DOHH2 (cell line): Measurements from ENCODE around the gene PARP3.

Experiments
- H3F3A ChIP-seq: fragments of 200-600 bp; sonication (generic), shearing (Covaris generic); 2 replicates; pipeline ENCODE4 v1.6.0; 2016; ENCODE audit warnings: antibody characterized with exemption, mild to moderate bottlenecking; ENCODE audit not compliant: control insufficient read depth, insufficient read depth
- H3K27ac ChIP-seq: fragments of 200-600 bp; sonication (generic); 2 replicates; pipeline ENCODE4 v1.5.1; 2014; ENCODE audit warnings: low read depth, mild to moderate bottlenecking, low read length, moderate library complexity
- H3K27me3 ChIP-seq: fragments of 200-600 bp; sonication (generic); 2 replicates; pipeline ENCODE4 v1.6.1; 2014; ENCODE audit warnings: mild to moderate bottlenecking, low read length, mixed read lengths; ENCODE audit not compliant: control insufficient read depth
- H3K36me3 ChIP-seq: fragments of 200-600 bp; sonication (generic); 2 replicates; pipeline ENCODE4 v1.6.1; 2014; ENCODE audit warnings: mild to moderate bottlenecking, low read length, moderate library complexity, mixed read lengths; ENCODE audit not compliant: control insufficient read depth
- H3K4me1 ChIP-seq: fragments of 200-600 bp; sonication (generic); 2 replicates; pipeline ENCODE4 v1.6.1; 2014; ENCODE audit warnings: mild to moderate bottlenecking, low read length, mixed read lengths; ENCODE audit not compliant: control insufficient read depth
- H3K4me2 ChIP-seq: fragments of 200-600 bp; sonication (generic); 2 replicates; pipeline ENCODE4 v1.6.0; 2014; ENCODE audit warnings: mild to moderate bottlenecking, low read length, moderate library complexity
- H3K4me3 ChIP-seq: fragments of 200-600 bp; sonication (generic); 2 replicates; pipeline ENCODE4 v1.5.1; 2014; ENCODE audit warnings: mild to moderate bottlenecking, low read length, mixed read lengths
- H3K79me2 ChIP-seq: fragments of 200-600 bp; sonication (generic); 2 replicates; pipeline ENCODE4 v1.6.1; 2014; ENCODE audit warnings: mild to moderate bottlenecking, low read length, mixed read lengths; ENCODE audit not compliant: control insufficient read depth
- H3K9me2 ChIP-seq: fragments of 200-600 bp; sonication (generic); replicated peaks from 2 replicates; pipeline ENCODE4 v1.6.1; 2014; ENCODE audit warnings: mild to moderate bottlenecking, low read length, mixed read lengths; ENCODE audit not compliant: control insufficient read depth
- H3K9me3 ChIP-seq: fragments of 200-600 bp; sonication (generic); 2 replicates; pipeline ENCODE4 v1.6.1; 2014; ENCODE audit warnings: antibody characterized with exemption, low read length, mixed read lengths; ENCODE audit not compliant: control insufficient read depth, insufficient read depth
- H4K20me1 ChIP-seq: fragments of 200-600 bp; sonication (generic); 2 replicates; pipeline ENCODE4 v1.6.0; 2014; ENCODE audit warnings: low read depth, mild to moderate bottlenecking, antibody characterized with exemption, low read length, moderate library complexity; ENCODE audit not compliant: control insufficient read depth, insufficient read depth
- EZH2phosphoT487 ChIP-seq: fragments of 200-600 bp; sonication (generic); IDR thresholded peaks from 2 replicates; pipeline ENCODE4 v1.6.1; 2017; ENCODE audit warnings: borderline replicate concordance, mild to moderate bottlenecking, antibody characterized with exemption, low read length, moderate library complexity, mixed read lengths
- TF ChIP-seq, protein P1 (sequence below): fragments of 200-600 bp; sonication (generic); IDR thresholded peaks from one replicate; pipeline ENCODE4 v1.5.1; 2014; ENCODE audit warnings: antibody characterized with exemption, mild to moderate bottlenecking, low read depth, low read length; ENCODE audit not compliant: poor library complexity, severe bottlenecking

PARP3 gene

DNA sequence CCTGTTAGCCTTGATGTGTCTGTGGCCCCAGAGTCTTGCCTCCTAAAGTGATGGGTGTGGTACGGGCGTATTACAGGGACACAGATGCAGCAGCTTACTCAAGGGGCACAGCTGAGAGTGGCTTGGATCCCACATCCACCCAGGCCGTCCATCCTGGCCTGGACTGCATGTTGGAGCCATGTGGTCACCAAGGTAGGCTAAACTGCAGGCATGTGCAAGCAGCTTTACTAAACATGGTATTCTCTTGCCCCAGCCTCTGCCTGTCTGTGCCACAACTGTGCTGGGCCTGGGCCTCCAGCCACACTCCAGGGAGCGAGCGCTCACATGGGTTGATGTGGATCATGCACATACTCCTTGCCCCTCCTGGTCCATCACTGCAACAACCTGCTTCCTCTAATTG is 7.0 kb downstream of the PARP3 start:
- no peak for TF ChIP-seq EZH2phosphoT487
- TF ChIP-seq, protein P1, sequence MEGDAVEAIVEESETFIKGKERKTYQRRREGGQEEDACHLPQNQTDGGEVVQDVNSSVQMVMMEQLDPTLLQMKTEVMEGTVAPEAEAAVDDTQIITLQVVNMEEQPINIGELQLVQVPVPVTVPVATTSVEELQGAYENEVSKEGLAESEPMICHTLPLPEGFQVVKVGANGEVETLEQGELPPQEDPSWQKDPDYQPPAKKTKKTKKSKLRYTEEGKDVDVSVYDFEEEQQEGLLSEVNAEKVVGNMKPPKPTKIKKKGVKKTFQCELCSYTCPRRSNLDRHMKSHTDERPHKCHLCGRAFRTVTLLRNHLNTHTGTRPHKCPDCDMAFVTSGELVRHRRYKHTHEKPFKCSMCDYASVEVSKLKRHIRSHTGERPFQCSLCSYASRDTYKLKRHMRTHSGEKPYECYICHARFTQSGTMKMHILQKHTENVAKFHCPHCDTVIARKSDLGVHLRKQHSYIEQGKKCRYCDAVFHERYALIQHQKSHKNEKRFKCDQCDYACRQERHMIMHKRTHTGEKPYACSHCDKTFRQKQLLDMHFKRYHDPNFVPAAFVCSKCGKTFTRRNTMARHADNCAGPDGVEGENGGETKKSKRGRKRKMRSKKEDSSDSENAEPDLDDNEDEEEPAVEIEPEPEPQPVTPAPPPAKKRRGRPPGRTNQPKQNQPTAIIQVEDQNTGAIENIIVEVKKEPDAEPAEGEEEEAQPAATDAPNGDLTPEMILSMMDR = no peak
- Histone ChIP-seq H3K4me1 (no peaks in the 10 kb centered on the region), H3K4me2 (no peak overlapping the region), H3K9me2 (no peaks in the 10 kb centered on the region), H3K27ac (no peak overlapping the region), H3K9me3 (no peaks in the 10 kb centered on the region), H4K20me1 (no peaks in the 10 kb centered on the region), H3K4me3 (no peak overlapping the region), H3K27me3 (peaks cover 9% of the 10 kb centered on the region; the same call in 1 of the 2 replicates), H3K36me3 (no peaks in the 10 kb centered on the region), H3K79me2 (no peaks in the 10 kb centered on the region), H3F3A (no peaks in the 10 kb centered on the region)

DNA sequence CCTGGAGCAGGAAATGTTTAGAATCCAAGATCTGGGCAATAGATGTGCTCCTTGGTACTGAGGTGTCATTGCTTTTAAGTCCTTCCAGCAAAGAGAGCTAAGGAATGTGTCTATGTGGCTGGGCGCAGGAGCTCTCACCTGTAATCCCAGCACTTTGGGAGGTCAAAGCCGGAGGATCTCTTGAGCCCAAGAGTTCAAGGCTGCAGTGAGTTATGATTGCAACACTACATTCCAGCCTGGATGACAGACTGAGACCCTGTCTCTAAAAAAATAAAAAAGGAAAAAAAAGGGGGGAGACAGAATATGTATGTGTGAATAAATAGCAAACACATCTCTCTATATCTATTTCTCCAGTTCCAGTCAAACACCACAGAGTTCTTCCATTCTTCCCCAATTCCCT is 8.7 kb downstream of the PARP3 start:
- Histone ChIP-seq H3K27ac (no peak overlapping the region), H3K9me2 (no peaks in the 10 kb centered on the region), H3K9me3 (no peaks in the 10 kb centered on the region), H3K4me2 (no peak overlapping the region), H3K79me2 (no peaks in the 10 kb centered on the region), H3K4me3 (no peak overlapping the region), H3K36me3 (no peaks in the 10 kb centered on the region), H4K20me1 (no peaks in the 10 kb centered on the region), H3F3A (no peaks in the 10 kb centered on the region), H3K27me3 (peaks cover 10% of the 10 kb centered on the region; the same call in 1 of the 2 replicates), H3K4me1 (no peaks in the 10 kb centered on the region)
- TF ChIP-seq EZH2phosphoT487 = no peak
- TF ChIP-seq, protein P1 = no peak

DNA sequence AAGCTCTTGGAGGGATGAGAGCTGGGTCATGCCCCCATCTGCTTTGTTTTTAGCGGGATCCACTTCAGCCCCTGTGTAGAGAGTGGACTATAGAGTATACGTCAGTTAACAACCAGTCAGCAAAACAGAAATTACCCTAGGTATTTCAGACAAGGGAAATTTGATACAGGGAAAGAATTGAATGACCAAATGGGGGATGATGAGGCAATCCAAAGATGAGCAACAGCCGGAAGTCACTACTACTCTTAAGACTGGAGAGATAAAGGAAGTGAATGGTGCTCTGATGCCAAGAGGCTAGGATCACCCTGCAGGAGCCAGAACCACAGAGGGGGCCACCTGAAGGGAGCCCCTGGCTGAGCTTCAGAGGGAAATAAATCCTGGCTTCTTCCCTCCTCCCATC is 11.3 kb downstream of the PARP3 start:
- Histone ChIP-seq H3K27ac (no peak overlapping the region), H3K4me3 (no peak overlapping the region), H3K4me1 (no peaks in the 10 kb centered on the region), H3K9me2 (no peaks in the 10 kb centered on the region), H3K36me3 (no peaks in the 10 kb centered on the region), H3K4me2 (no peak overlapping the region), H3K79me2 (no peaks in the 10 kb centered on the region), H3K9me3 (no peaks in the 10 kb centered on the region), H3K27me3 (peaks cover 10% of the 10 kb centered on the region; the same call in 1 of the 2 replicates), H4K20me1 (no peaks in the 10 kb centered on the region), H3F3A (no peaks in the 10 kb centered on the region)
- no peak for TF ChIP-seq EZH2phosphoT487
- TF ChIP-seq, protein P1 = no peak
